Osteoblast (primary cell): ENCODE data around the gene ADAM10. TPM values are rescaled to one million over a fixed set of nuclear protein-coding genes. Genes with fewer than 3 reads are reported as not detected.

Source experiments
- DNase-seq: peaks from one replicate; pipeline ENCODE4 v3.0.0; 2011; ENCODE audit warnings: low spot score, mixed read lengths; ENCODE audit not compliant: insufficient read length; ENCODE audit errors: missing footprints
- H2AFZ ChIP-seq: 2 replicates; pipeline ENCODE4 v1.6.0; 2011; ENCODE audit warnings: mild to moderate bottlenecking, low read length
- H3K27ac ChIP-seq: 2 replicates; pipeline ENCODE4 v1.5.1; 2011; ENCODE audit warnings: mild to moderate bottlenecking, low read depth, low read length, moderate library complexity
- H3K27me3 ChIP-seq: 2 replicates; pipeline ENCODE4 v1.6.0; 2012; ENCODE audit warnings: mild to moderate bottlenecking, control low read depth, inconsistent platforms, low read length, moderate library complexity; ENCODE audit not compliant: insufficient read depth
- H3K36me3 ChIP-seq: 2 replicates; pipeline ENCODE4 v1.5.1; 2011; ENCODE audit warnings: mild to moderate bottlenecking, low read length, control low read depth, moderate library complexity; ENCODE audit not compliant: insufficient read depth
- H3K4me1 ChIP-seq: 2 replicates; pipeline ENCODE4 v1.5.1; 2011; ENCODE audit warnings: mild to moderate bottlenecking, low read length, control low read depth, moderate library complexity; ENCODE audit not compliant: insufficient read depth
- H3K4me2 ChIP-seq: 2 replicates; pipeline ENCODE4 v1.6.0; 2011; ENCODE audit warnings: mild to moderate bottlenecking, low read length; ENCODE audit not compliant: insufficient read depth
- H3K4me3 ChIP-seq: fragments of 200-600 bp; sonication (generic); 3 replicates; pipeline ENCODE4 v1.5.1; 2012; ENCODE audit warnings: mild to moderate bottlenecking, low read length, inconsistent platforms; ENCODE audit not compliant: insufficient read depth
- H3K79me2 ChIP-seq: 2 replicates; pipeline ENCODE4 v1.6.0; 2012; ENCODE audit warnings: mild to moderate bottlenecking, low read length, control low read depth, inconsistent platforms; ENCODE audit not compliant: insufficient read depth
- H3K9me3 ChIP-seq: 2 replicates; pipeline ENCODE4 v1.5.1; 2011; ENCODE audit warnings: low read depth, low read length, control low read depth
- H4K20me1 ChIP-seq: 2 replicates; pipeline ENCODE4 v1.6.0; 2012; ENCODE audit warnings: mild to moderate bottlenecking, low read length, control low read depth; ENCODE audit not compliant: insufficient read depth
- total RNA-seq: library from RNA; depleted of rRNA; stranded (reverse); fragments of >200 nt; gene quantifications from 2 replicates; pipeline ENCODE4 v1.2.3, GENCODE V29; 2012
- TF ChIP-seq, protein P1 (sequence below): IDR thresholded peaks from 2 replicates; pipeline ENCODE4 v1.5.1; 2011; ENCODE audit warnings: mild to moderate bottlenecking, low read depth, low read length, moderate library complexity; ENCODE audit errors: extremely low read depth

The ADAM10 gene
- total RNA-seq, 1 donor: 122 TPM

DNA sequence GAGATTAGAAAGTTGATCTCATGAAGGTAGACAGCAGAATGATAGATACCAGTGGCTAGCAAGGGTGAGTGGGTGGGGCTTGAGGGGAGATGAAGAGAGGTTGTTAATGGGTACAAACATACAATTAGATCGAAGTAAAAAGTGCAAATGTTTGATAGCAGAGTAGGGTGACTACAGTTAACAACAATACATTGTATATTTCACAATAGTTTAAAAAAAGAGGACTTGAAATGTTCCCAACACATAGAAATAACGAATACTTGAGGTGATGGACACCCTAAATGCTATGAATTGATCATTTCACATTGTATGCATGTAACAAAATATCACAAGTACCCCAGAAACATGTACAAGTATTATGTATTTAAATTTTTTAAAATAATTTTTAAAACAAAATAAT lies 47.3 kb downstream of the ADAM10 start:
- Histone ChIP-seq H3K27ac (no peak overlapping the region), H3K79me2 (peaks cover 55% of the 10 kb centered on the region), H3K36me3 (no peaks in the 10 kb centered on the region), H3K4me2 (no peak overlapping the region), H3K27me3 (no peaks in the 10 kb centered on the region), H3K9me3 (peaks cover 2% of the 10 kb centered on the region), H3K4me1 (peaks cover 20% of the 10 kb centered on the region), H4K20me1 (peaks cover 46% of the 10 kb centered on the region), H3K4me3 (no peak overlapping the region), H2AFZ (no peak overlapping the region)
- DNase-seq: no peak
- TF ChIP-seq, protein P1, sequence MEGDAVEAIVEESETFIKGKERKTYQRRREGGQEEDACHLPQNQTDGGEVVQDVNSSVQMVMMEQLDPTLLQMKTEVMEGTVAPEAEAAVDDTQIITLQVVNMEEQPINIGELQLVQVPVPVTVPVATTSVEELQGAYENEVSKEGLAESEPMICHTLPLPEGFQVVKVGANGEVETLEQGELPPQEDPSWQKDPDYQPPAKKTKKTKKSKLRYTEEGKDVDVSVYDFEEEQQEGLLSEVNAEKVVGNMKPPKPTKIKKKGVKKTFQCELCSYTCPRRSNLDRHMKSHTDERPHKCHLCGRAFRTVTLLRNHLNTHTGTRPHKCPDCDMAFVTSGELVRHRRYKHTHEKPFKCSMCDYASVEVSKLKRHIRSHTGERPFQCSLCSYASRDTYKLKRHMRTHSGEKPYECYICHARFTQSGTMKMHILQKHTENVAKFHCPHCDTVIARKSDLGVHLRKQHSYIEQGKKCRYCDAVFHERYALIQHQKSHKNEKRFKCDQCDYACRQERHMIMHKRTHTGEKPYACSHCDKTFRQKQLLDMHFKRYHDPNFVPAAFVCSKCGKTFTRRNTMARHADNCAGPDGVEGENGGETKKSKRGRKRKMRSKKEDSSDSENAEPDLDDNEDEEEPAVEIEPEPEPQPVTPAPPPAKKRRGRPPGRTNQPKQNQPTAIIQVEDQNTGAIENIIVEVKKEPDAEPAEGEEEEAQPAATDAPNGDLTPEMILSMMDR: no peak

GRCh38 chr15:58701376-58701775 lies 48.1 kb downstream of the ADAM10 start:
- TF ChIP-seq, protein P1: no peak
- Histone ChIP-seq H3K79me2 (peaks cover 64% of the 10 kb centered on the region), H3K9me3 (peaks cover 2% of the 10 kb centered on the region), H3K4me2 (no peak overlapping the region), H3K4me1 (peaks cover 20% of the 10 kb centered on the region), H3K27me3 (no peaks in the 10 kb centered on the region), H4K20me1 (peaks cover 48% of the 10 kb centered on the region), H3K36me3 (no peaks in the 10 kb centered on the region), H3K27ac (no peak overlapping the region), H3K4me3 (no peak overlapping the region), H2AFZ (no peak overlapping the region)
- DNase-seq: no peak

DNA sequence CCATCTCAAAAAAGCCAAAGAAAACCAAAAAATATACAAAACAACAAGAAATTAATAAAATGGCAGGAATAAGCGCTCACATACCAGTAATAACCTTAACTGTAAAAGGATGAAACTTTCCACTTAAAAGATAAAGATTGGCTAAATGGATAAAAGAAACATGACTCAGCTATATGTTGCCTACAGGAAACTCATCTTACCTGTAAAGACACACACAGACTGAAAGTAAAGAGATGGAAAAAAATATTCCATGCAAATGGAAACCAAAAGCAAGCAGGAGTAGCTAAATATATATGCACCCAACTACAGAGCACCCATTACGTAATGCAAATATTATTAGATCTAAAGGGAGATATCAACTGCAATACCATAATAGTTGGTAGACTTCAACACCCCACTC lies 49.7 kb downstream of the ADAM10 start:
- H3K4me1 ChIP-seq: peaks cover 10% of the 10 kb centered on the region
- peaks cover 34% of the 10 kb centered on the region for H4K20me1 ChIP-seq
- TF ChIP-seq, protein P1: no peak

GRCh38 chr15:58698887-58699641 lies 50.4 kb downstream of the ADAM10 start:
- no peak overlapping the region for H3K4me2 ChIP-seq
- TF ChIP-seq, protein P1: no peak

More for the DNA sequence above, 49.7 kb downstream of the ADAM10 start:
- Histone ChIP-seq H2AFZ (no peak overlapping the region), H3K36me3 (no peaks in the 10 kb centered on the region), H3K4me2 (no peak overlapping the region), H3K27me3 (no peaks in the 10 kb centered on the region), H3K4me3 (no peak overlapping the region), H3K9me3 (peaks cover 2% of the 10 kb centered on the region), H3K27ac (no peak overlapping the region), H3K79me2 (peaks cover 62% of the 10 kb centered on the region)
- no peak for DNase-seq

More at GRCh38 chr15:58698887-58699641, 50.4 kb downstream of the ADAM10 start:
- no peak for DNase-seq
- H3K27ac ChIP-seq: no peak overlapping the region
- no peaks in the 10 kb centered on the region for H3K36me3 ChIP-seq
- H2AFZ ChIP-seq: no peak overlapping the region
- H3K4me3 ChIP-seq: no peak overlapping the region
- peaks cover 2% of the 10 kb centered on the region for H3K9me3 ChIP-seq
- no peaks in the 10 kb centered on the region for H3K27me3 ChIP-seq
- H3K4me1 ChIP-seq: peaks cover 3% of the 10 kb centered on the region
- H4K20me1 ChIP-seq: peaks cover 28% of the 10 kb centered on the region
- peaks cover 65% of the 10 kb centered on the region for H3K79me2 ChIP-seq
